HL-60 (cell line): ENCODE results near the gene USP48.

Experiments
- DNase-seq, 2 experiments: peaks; one replicate each; pipeline ENCODE4 v3.0.0-alpha.2; 2010 to 2020; ENCODE audit warnings: low read depth in 1 of 2, low spot score in 1 of 2
- H3K27ac ChIP-seq: fragments of 250-450 bp; sonication (Bioruptor Pico); replicated peaks from 2 replicates; pipeline ENCODE4 v1.5.1; 2020; ENCODE audit warnings: mild to moderate bottlenecking, moderate library complexity
- H3K27me3 ChIP-seq: fragments of 250-450 bp; sonication (Bioruptor Pico); 2 replicates; pipeline ENCODE4 v1.5.1; 2021; ENCODE audit warnings: mild to moderate bottlenecking, moderate library complexity; ENCODE audit not compliant: insufficient read depth, poor library complexity, severe bottlenecking
- H3K4me3 ChIP-seq: replicated peaks from 2 replicates; pipeline ENCODE4 v1.5.1; 2011; ENCODE audit warnings: mild to moderate bottlenecking, control low read depth, low read length; ENCODE audit not compliant: insufficient read depth
- CTCF ChIP-seq: IDR thresholded peaks from one replicate; pipeline ENCODE4 v1.5.1; 2011; ENCODE audit warnings: low read length, control low read depth, inconsistent platforms; ENCODE audit not compliant: insufficient read depth
- GABPA ChIP-seq: IDR thresholded peaks from 2 replicates; pipeline ENCODE4 v1.6.1; 2012; ENCODE audit warnings: low read depth
- POLR2AphosphoS5 ChIP-seq: IDR thresholded peaks from 2 replicates; pipeline ENCODE4 v1.6.1; 2012; ENCODE audit warnings: low read depth
- REST ChIP-seq: IDR thresholded peaks from 2 replicates; pipeline ENCODE4 v1.6.1; 2012; ENCODE audit warnings: low read depth; ENCODE audit not compliant: insufficient replicate concordance
- SPI1 ChIP-seq: IDR thresholded peaks from 2 replicates; pipeline ENCODE4 v1.6.1; 2012; ENCODE audit warnings: low read depth, mild to moderate bottlenecking, borderline replicate concordance

Gene USP48

GRCh38 chr1:21673277-21673780 is 109.6 kb downstream of the USP48 start:
- H3K27ac ChIP-seq, result no peak overlapping the region
- H3K4me3 ChIP-seq, result no peak overlapping the region
- H3K27me3 ChIP-seq, result no peaks in the 10 kb centered on the region
- no peak for TF ChIP-seq REST
- TF ChIP-seq SPI1, result peak; percentile 78
- peak; percentile 51; the same call in 1 of the 2 replicates for TF ChIP-seq POLR2AphosphoS5
- DNase-seq, result peak in 1 of 2 experiments; percentile 48

GRCh38 chr1:21672478-21673276 is 110.3 kb downstream of the USP48 start:
- TF ChIP-seq POLR2AphosphoS5 (no peak), REST (no peak), GABPA (no peak), SPI1 (no peak), CTCF (no peak)
- DNase-seq, result no peak
- Histone ChIP-seq H3K4me3 (no peak overlapping the region), H3K27me3 (no peaks in the 10 kb centered on the region), H3K27ac (no peak overlapping the region)

GRCh38 chr1:21671915-21672314 is 111.0 kb downstream of the USP48 start:
- Histone ChIP-seq H3K27me3 (no peaks in the 10 kb centered on the region), H3K27ac (no peak overlapping the region), H3K4me3 (no peak overlapping the region)
- TF ChIP-seq GABPA, result no peak
- no peak for TF ChIP-seq SPI1
- TF ChIP-seq REST, result no peak
- no peak; the same call in 1 of the 2 replicates for TF ChIP-seq POLR2AphosphoS5
- TF ChIP-seq CTCF, result no peak
- DNase-seq, result no peak
